HCT116 (cell line): ENCODE data around the gene BSG. TPM values are rescaled to one million over a fixed set of nuclear protein-coding genes. Genes with fewer than 3 reads are reported as not detected.
A peak's percentile ranks its signal among the peaks of the same experiment; 100 is the strongest.

Experiments used
- ATAC-seq: fragments of 200-7000 bp; cut with Tn5 transposase; 2 replicates; pipeline ENCODE4 v1.9.1; 2020; ENCODE audit warnings: mild to moderate bottlenecking, moderate library complexity
- BruUV-seq: library from RNA; stranded (reverse); fragments of 400-500 nt; replicated peaks from 2 replicates; lab custom pipeline; 2021; lab: Mats Ljungman, UMichigan
- CTCF ChIA-PET: fragments of 300-600 bp; sonication (Branson Sonifier 250); formaldehyde crosslinking; loops from one replicate; lab custom pipeline; 2021; ENCODE audit warnings: antibody characterized with exemption; lab: Charles Lee
- POLR2A ChIA-PET: fragments of 300-600, 350-600 bp; sonication (Branson Sonifier 250); formaldehyde crosslinking; loops from one replicate; lab custom pipeline; 2021; ENCODE audit warnings: antibody characterized with exemption; lab: Charles Lee
- RAD21 ChIA-PET, 2 experiments: fragments of 300-600 bp; sonication (Branson Sonifier 250); formaldehyde crosslinking; loops; one replicate each; lab custom pipeline; 2023; ENCODE audit warnings: low total read pairs in 2 of 2; ENCODE audit not compliant: uncharacterized antibody in 2 of 2, unreplicated experiment in 2 of 2, low non-redundant PET in 1 of 2; lab: Charles Lee
- DNase-seq: peaks from one replicate; pipeline ENCODE4 v3.0.0-alpha.2; 2010; ENCODE audit warnings: low read depth, low spot score
- H2AFZ ChIP-seq: fragments of 200-600 bp; shearing (Covaris generic), sonication (generic); 2 replicates; pipeline ENCODE4 v1.6.1; 2017; ENCODE audit warnings: low read depth, mixed run types, mixed read lengths, antibody characterized with exemption, low read length; ENCODE audit not compliant: poor library complexity, severe bottlenecking
- H3K27ac ChIP-seq: 2 replicates; pipeline ENCODE4 v1.5.1; 2012; ENCODE audit warnings: low read depth, low read length
- H3K27me3 ChIP-seq: fragments of 200-600 bp; sonication (generic); 2 replicates; pipeline ENCODE4 v1.6.1; 2016; ENCODE audit warnings: mixed run types, low read length, mixed read lengths; ENCODE audit not compliant: insufficient read depth
- H3K36me3 ChIP-seq, 2 experiments: fragments of 200-500 bp in 1 of 2; fragments of 200-600 bp in 1 of 2; sonication (Bioruptor generic) in 1 of 2; sonication (generic) in 1 of 2; 2 replicates each; pipeline versions ENCODE4 v1.5.1 to v1.6.1; 2014 to 2016; ENCODE audit warnings: low read length in 2 of 2, inconsistent platforms in 1 of 2, mixed read lengths in 1 of 2, mixed run types in 1 of 2; ENCODE audit not compliant: insufficient read depth in 2 of 2, control insufficient read depth in 1 of 2
- H3K4me1 ChIP-seq, 2 experiments: fragments of 200-600 bp in 1 of 2; sonication (generic) in 1 of 2; 2 replicates each; pipeline versions ENCODE4 v1.5.1 to v1.6.1; 2012 to 2017; ENCODE audit warnings: low read length in 2 of 2, inconsistent platforms in 1 of 2, mild to moderate bottlenecking in 1 of 2, mixed read lengths in 1 of 2, mixed run types in 1 of 2, moderate library complexity in 1 of 2; ENCODE audit not compliant: insufficient read depth in 2 of 2, control insufficient read depth in 1 of 2
- H3K4me2 ChIP-seq: fragments of 200-600 bp; sonication (generic); 2 replicates; pipeline ENCODE4 v1.6.1; 2017; ENCODE audit warnings: mixed run types, low read length, mixed read lengths
- H3K4me3 ChIP-seq, 2 experiments: fragments of 200-600 bp in 1 of 2; sonication (generic) in 1 of 2; replicated peaks in 1 of 2; 2 replicates each; pipeline ENCODE4 v1.5.1; 2011 to 2016; ENCODE audit warnings: low read length in 2 of 2, control low read depth in 1 of 2, low read depth in 1 of 2, mild to moderate bottlenecking in 1 of 2, mixed read lengths in 1 of 2, mixed run types in 1 of 2
- H3K79me2 ChIP-seq: fragments of 200-600 bp; sonication (generic); 2 replicates; pipeline ENCODE4 v1.6.1; 2017; ENCODE audit warnings: mild to moderate bottlenecking, mixed run types, low read length, moderate library complexity, mixed read lengths; ENCODE audit not compliant: insufficient read depth
- H3K9ac ChIP-seq: fragments of 200-600 bp; sonication (generic); 2 replicates; pipeline ENCODE4 v1.6.1; 2016; ENCODE audit warnings: low read length, mixed read lengths
- H3K9me2 ChIP-seq: fragments of 200-600 bp; sonication (generic), shearing (Covaris generic); 2 replicates; pipeline ENCODE4 v1.6.1; 2017; ENCODE audit warnings: mixed run types, mild to moderate bottlenecking, moderate library complexity; ENCODE audit not compliant: insufficient read depth
- H3K9me3 ChIP-seq, 2 experiments: fragments of 200-500 bp in 1 of 2; fragments of 200-600 bp in 1 of 2; sonication (Bioruptor generic) in 1 of 2; sonication (generic) in 1 of 2; 2 replicates each; pipeline ENCODE4 v1.6.1; 2014 to 2017; ENCODE audit warnings: low read length in 2 of 2, mixed read lengths in 2 of 2, inconsistent platforms in 1 of 2, low read depth in 1 of 2, mild to moderate bottlenecking in 1 of 2, mixed run types in 1 of 2, moderate library complexity in 1 of 2; ENCODE audit not compliant: control insufficient read depth in 1 of 2, insufficient read depth in 1 of 2
- H4K20me1 ChIP-seq: fragments of 200-600 bp; sonication (generic), shearing (Covaris generic); 2 replicates; pipeline ENCODE4 v1.6.1; 2017; ENCODE audit warnings: mixed run types, mild to moderate bottlenecking, moderate library complexity; ENCODE audit not compliant: insufficient read depth
- EZH2phosphoT487 ChIP-seq: fragments of 200-600 bp; IDR thresholded peaks from 2 replicates; pipeline ENCODE4 v1.6.1; 2018; ENCODE audit warnings: antibody characterized with exemption, borderline replicate concordance
- JUND ChIP-seq: IDR thresholded peaks from 2 replicates; pipeline ENCODE4 v1.6.1; 2012
- MAX ChIP-seq: IDR thresholded peaks from 2 replicates; pipeline ENCODE4 v1.6.1; 2012
- POLR2AphosphoS5 ChIP-seq: IDR thresholded peaks from 2 replicates; pipeline ENCODE4 v1.6.1; 2011; ENCODE audit warnings: mild to moderate bottlenecking, low read depth, low read length, moderate library complexity
- RAD21 ChIP-seq: IDR thresholded peaks from 2 replicates; pipeline ENCODE4 v1.6.1; 2012; ENCODE audit warnings: low read depth, mild to moderate bottlenecking
- TCF7L2 ChIP-seq: IDR thresholded peaks from 2 replicates; pipeline ENCODE4 v1.7.0; 2011; ENCODE audit warnings: borderline replicate concordance, inconsistent platforms; ENCODE audit not compliant: insufficient read depth, insufficient read length; ENCODE audit errors: extremely low read depth
- intact Hi-C: fragments of 100-400 bp; cut with micrococcal nuclease; formaldehyde crosslinking; loops from 2 replicates; pipeline ENCODE4 v1.10.0; 2022
- total RNA-seq: library from RNA; stranded (reverse); gene quantifications from one replicate; pipeline ENCODE4 v1.2.1, GENCODE V29; 2021; ENCODE audit not compliant: unreplicated experiment
- TF ChIP-seq, protein P1 (sequence below): IDR thresholded peaks from 2 replicates; pipeline ENCODE4 v1.6.1; 2011; ENCODE audit warnings: mild to moderate bottlenecking, low read length, moderate library complexity; ENCODE audit not compliant: insufficient replicate concordance; ENCODE audit errors: extremely low read depth

Gene BSG
- total RNA-seq, 1 experiment from 2014 or later: 603 TPM

DNA sequence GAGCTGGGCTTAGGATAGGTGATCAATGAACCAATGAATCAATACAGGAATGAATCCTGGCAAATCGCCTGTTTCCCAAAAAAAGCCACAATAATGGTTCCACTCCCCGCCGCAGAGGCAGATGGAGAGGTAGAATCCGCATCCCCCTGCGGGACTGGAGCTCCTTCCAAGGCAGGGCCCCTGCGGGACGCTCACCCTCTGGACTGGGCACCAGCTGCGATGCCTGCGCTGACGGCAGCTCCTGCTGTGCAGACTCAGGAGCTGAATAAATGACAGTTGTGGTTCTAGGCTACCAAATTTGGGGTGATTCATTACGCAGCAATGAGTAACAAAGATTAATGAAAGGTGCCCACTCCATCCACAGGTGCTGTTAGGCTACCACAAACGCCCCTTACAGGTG is 49.7 kb upstream of the BSG start:
- POLR2A ChIA-PET: no interaction called here
- DNase-seq: no peak

GRCh38 chr19:524062-524674 is 48.2 kb upstream of the BSG start:
- Histone ChIP-seq H3K27ac (no peak overlapping the region), H3K9me3 (no peaks in the 10 kb centered on the region; a peak in 1 of 4 replicates), H4K20me1 (no peaks in the 10 kb centered on the region), H3K9me2 (no peaks in the 10 kb centered on the region), H3K4me1 (peaks cover 0 to 8% of the 10 kb centered on the region in 2 experiments; a peak in 2 of 4 replicates), H3K9ac (no peak overlapping the region), H3K27me3 (no peaks in the 10 kb centered on the region), H3K4me2 (no peak overlapping the region), H3K79me2 (no peaks in the 10 kb centered on the region), H3K4me3 (no peak overlapping the region), H2AFZ (no peak overlapping the region), H3K36me3 (no peaks in the 10 kb centered on the region)
- intact Hi-C loops: no loop called here
- POLR2A ChIA-PET: no interaction called here
- peak; percentile 44 for ATAC-seq
- CTCF ChIA-PET: interaction anchor here (1.0 kb wide), 1 partner anchor 14 kb away, joined by 4 read pairs; no protein-coding TSS in a partner anchor
- RAD21 ChIA-PET: no interaction called here
- no peak for DNase-seq
- BruUV-seq: no TSS peak
- TF ChIP-seq MAX: no peak
- TF ChIP-seq JUND: no peak
- TF ChIP-seq, protein P1, sequence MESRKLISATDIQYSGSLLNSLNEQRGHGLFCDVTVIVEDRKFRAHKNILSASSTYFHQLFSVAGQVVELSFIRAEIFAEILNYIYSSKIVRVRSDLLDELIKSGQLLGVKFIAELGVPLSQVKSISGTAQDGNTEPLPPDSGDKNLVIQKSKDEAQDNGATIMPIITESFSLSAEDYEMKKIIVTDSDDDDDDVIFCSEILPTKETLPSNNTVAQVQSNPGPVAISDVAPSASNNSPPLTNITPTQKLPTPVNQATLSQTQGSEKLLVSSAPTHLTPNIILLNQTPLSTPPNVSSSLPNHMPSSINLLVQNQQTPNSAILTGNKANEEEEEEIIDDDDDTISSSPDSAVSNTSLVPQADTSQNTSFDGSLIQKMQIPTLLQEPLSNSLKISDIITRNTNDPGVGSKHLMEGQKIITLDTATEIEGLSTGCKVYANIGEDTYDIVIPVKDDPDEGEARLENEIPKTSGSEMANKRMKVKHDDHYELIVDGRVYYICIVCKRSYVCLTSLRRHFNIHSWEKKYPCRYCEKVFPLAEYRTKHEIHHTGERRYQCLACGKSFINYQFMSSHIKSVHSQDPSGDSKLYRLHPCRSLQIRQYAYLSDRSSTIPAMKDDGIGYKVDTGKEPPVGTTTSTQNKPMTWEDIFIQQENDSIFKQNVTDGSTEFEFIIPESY: no peak
- no peak for TF ChIP-seq TCF7L2

More for the DNA sequence above, 49.7 kb upstream of the BSG start:
- no peaks in the 10 kb centered on the region for H3K9me3 ChIP-seq
- H2AFZ ChIP-seq: no peak overlapping the region
- RAD21 ChIA-PET: no interaction called here
- no peak overlapping the region for H3K27ac ChIP-seq
- H3K4me2 ChIP-seq: no peak overlapping the region
- H3K79me2 ChIP-seq: no peaks in the 10 kb centered on the region
- intact Hi-C loops: no loop called here
- no peaks in the 10 kb centered on the region for H3K36me3 ChIP-seq
- H3K4me1 ChIP-seq: no peaks in the 10 kb centered on the region
- H3K9ac ChIP-seq: no peak overlapping the region
- ATAC-seq: no peak
- H3K27me3 ChIP-seq: no peaks in the 10 kb centered on the region
- TF ChIP-seq EZH2phosphoT487 (no peak), POLR2AphosphoS5 (no peak), RAD21 (no peak)
- TF ChIP-seq, all 23 proteins: peak for 0
- Histone ChIP-seq H3K9me2 (no peaks in the 10 kb centered on the region), H3K4me3 (no peak overlapping the region), H4K20me1 (no peaks in the 10 kb centered on the region)
- no TSS peak for BruUV-seq
- CTCF ChIA-PET: interaction anchor here (3.3 kb wide), 1 partner anchor 12 kb away, joined by 28 read pairs; no protein-coding TSS in a partner anchor
